Tibial artery (tissue), 4 donors: ENCODE measurements around the gene NPDC1.

Experiments
- DNase-seq, 2 donors: peaks; one replicate each; pipeline ENCODE4 v3.0.0-alpha.2; 2019
- H3K27ac ChIP-seq, 2 donors: fragments of 200-600 bp; sonication (generic) in 1 of 2; 1 replicate in 1 of 2; 2 replicates in 1 of 2; pipeline ENCODE4 v1.5.1; 2018 to 2019; ENCODE audit warnings: mild to moderate bottlenecking in 1 of 2
- H3K27me3 ChIP-seq, 2 donors: fragments of 200-600 bp; sonication (generic) in 1 of 2; one replicate each; pipeline versions ENCODE4 v1.5.1 to v1.6.0; 2016 to 2019
- H3K36me3 ChIP-seq, 3 donors: fragments of 200-600 bp; sonication (generic) in 2 of 3; one replicate each; pipeline ENCODE4 v1.5.1; 2016 to 2019; ENCODE audit warnings: mild to moderate bottlenecking in 2 of 3
- H3K4me1 ChIP-seq, 4 donors: fragments of 200-600 bp; sonication (generic) in 2 of 4; 1 replicate in 3 of 4; 2 replicates in 1 of 4; pipeline ENCODE4 v1.5.1; 2016 to 2019
- H3K4me3 ChIP-seq, 2 donors: fragments of 200-600 bp; sonication (generic) in 1 of 2; 1 replicate in 1 of 2; 2 replicates in 1 of 2; pipeline ENCODE4 v1.5.1; 2018 to 2019; ENCODE audit warnings: mild to moderate bottlenecking in 2 of 2
- H3K9me3 ChIP-seq, 3 donors: fragments of 200-600 bp; sonication (generic) in 1 of 3; one replicate each; pipeline ENCODE4 v1.5.1; 2016 to 2019
- CTCF ChIP-seq, 2 experiments: fragments of 200-600 bp in 1 of 2; fragments of 450-650 bp in 1 of 2; IDR thresholded peaks; one replicate each; pipeline ENCODE4 v1.5.1; 2017 to 2019; ENCODE audit warnings: antibody characterized with exemption in 2 of 2, mild to moderate bottlenecking in 1 of 2, moderate library complexity in 1 of 2
- intact Hi-C: fragments of 100-400 bp; cut with DNase I; formaldehyde crosslinking; loops from one replicate; pipeline ENCODE4 v1.15.0; 2023; ENCODE audit warnings: low total_unique reads

NPDC1 gene

GRCh38 chr9:137073992-137074399, 28.0 kb upstream of the NPDC1 start:
- DNase-seq: no peak
- no peak overlapping the region for H3K4me3 ChIP-seq
- H3K36me3 ChIP-seq: peaks cover 0 to 5% (median 3%) of the 10 kb centered on the region in 3 donors
- TF ChIP-seq CTCF (IDR thresholded peaks at IDR 0.05): no peak
- intact Hi-C loops: no loop called here
- H3K4me1 ChIP-seq: peaks cover 4 to 50% (median 37%) of the 10 kb centered on the region in 4 donors
- no peaks in the 10 kb centered on the region for H3K9me3 ChIP-seq
- peaks cover 0 to 27% of the 10 kb centered on the region in 2 donors for H3K27me3 ChIP-seq
- no peak overlapping the region for H3K27ac ChIP-seq

GRCh38 chr9:137071282-137071681, 25.3 kb upstream of the NPDC1 start:
- H3K9me3 ChIP-seq: no peaks in the 10 kb centered on the region
- H3K4me3 ChIP-seq: no peak overlapping the region
- intact Hi-C loops: no loop called here

GRCh38 chr9:137070906-137071275, 24.9 kb upstream of the NPDC1 start:
- H3K27ac ChIP-seq: peak overlapping the region in 1 of 2 donors; percentile 38
- intact Hi-C loops: no loop called here
- H3K4me1 ChIP-seq: peaks cover 0 to 26% (median 18%) of the 10 kb centered on the region in 4 donors
- H3K27me3 ChIP-seq: peaks cover 0 to 38% of the 10 kb centered on the region in 2 donors
- peak in 1 of 2 experiments; percentile 13 for TF ChIP-seq CTCF (IDR thresholded peaks at IDR 0.05)
- H3K4me3 ChIP-seq: peak overlapping the region; percentile 33 to 43
- no peaks in the 10 kb centered on the region for H3K36me3 ChIP-seq
- no peaks in the 10 kb centered on the region for H3K9me3 ChIP-seq
- peak in 1 of 2 donors; percentile 68 for DNase-seq

More at GRCh38 chr9:137071282-137071681, 25.3 kb upstream of the NPDC1 start:
- TF ChIP-seq CTCF (IDR thresholded peaks at IDR 0.05): no peak
- Histone ChIP-seq H3K27me3 (peaks cover 0 to 35% of the 10 kb centered on the region in 2 donors), H3K36me3 (no peaks in the 10 kb centered on the region), H3K4me1 (peaks cover 0 to 26% (median 18%) of the 10 kb centered on the region in 4 donors), H3K27ac (no peak overlapping the region)
- DNase-seq: no peak

- no peaks in the 10 kb centered on the region for H3K36me3 ChIP-seq
- peak within 1 kb of the TSS in 1 of 2 donors; percentile 38 for H3K27ac ChIP-seq
- peak within 1 kb of the TSS; percentile 33 to 43 for H3K4me3 ChIP-seq
- peak; percentile 84 to 87 for DNase-seq
- peaks cover 0 to 44% of the 10 kb centered on the region in 2 donors for H3K27me3 ChIP-seq
- H3K4me1 ChIP-seq: peaks cover 0 to 26% (median 18%) of the 10 kb centered on the region in 4 donors
- no peaks in the 10 kb centered on the region for H3K9me3 ChIP-seq
- TF ChIP-seq CTCF (IDR thresholded peaks at IDR 0.05): no peak
- intact Hi-C loops: no loop called here
Observed at GRCh38 chr9:137070201-137070905, 24.4 kb upstream of the NPDC1 start, which contains the start of gene SAPCD2. TSS of gene SAPCD2 (minus strand) at chr9:137070557. CDS start at chr9:137070460, 97 bp downstream.

- peaks cover 0 to 51% of the 10 kb centered on the region in 2 donors for H3K27me3 ChIP-seq
- intact Hi-C loops: no loop called here
- H3K9me3 ChIP-seq: no peaks in the 10 kb centered on the region
- H3K36me3 ChIP-seq: no peaks in the 10 kb centered on the region
- DNase-seq: no peak
- peaks cover 0 to 26% (median 18%) of the 10 kb centered on the region in 4 donors for H3K4me1 ChIP-seq
- TF ChIP-seq CTCF (IDR thresholded peaks at IDR 0.05): no peak
- H3K27ac ChIP-seq: no peak overlapping the region
- no peak overlapping the region for H3K4me3 ChIP-seq
Observed at GRCh38 chr9:137069508-137070091, 23.6 kb upstream of the NPDC1 start.
